ENCODE measurements around the gene CACNB4. TPM values are rescaled to one million over a fixed set of nuclear protein-coding genes. Genes with fewer than 3 reads are reported as not detected.

CACNB4 gene
- total and polyA plus RNA-seq, 10 of the 15 experiments (the other 5 are each of a cell fraction or from before 2014, with no cell fraction given), result 2.0 to 21.6 (median 9.3) TPM

- TF ChIP-seq POLR2AphosphoS5 (IDR thresholded peaks at IDR 0.05; ENCODE audit: low read length), result no peak
- no peak for TF ChIP-seq RFX5 (IDR thresholded peaks at IDR 0.05; ENCODE audit: low read depth, low read length)
Measured at GRCh38 chr2:152063325-152063924, 35.4 kb downstream of the CACNB4 start (continued).

- WGBS (ENCODE audit: insufficient coverage, insufficient replicate concordance, low lambda C conversion rate, missing lambda C conversion rate), result 32% methylated on average over 7 of the region's 7 CpGs
- H3K4me3 ChIP-seq, result no peak overlapping the region
- peaks cover 4% of the 10 kb centered on the region; the same call in 2 of the 3 replicates for H3K9me3 ChIP-seq (replicated peaks; ENCODE audit: control insufficient read depth, insufficient read depth, low read length)
- no peaks in the 10 kb centered on the region for H4K20me1 ChIP-seq (ENCODE audit: control insufficient read depth, insufficient read depth)
- ChIA-PET POLR2A (no interaction called here), CTCF (interaction anchor here (0.8 to 2.2 kb wide), 5 partner anchors 10 to 105 kb away, joined by 3 to 7 read pairs (median 3); no protein-coding TSS in a partner anchor), SMC1A (ENCODE audit: uncharacterized antibody, unreplicated experiment) (interaction anchor here (1.0 to 1.9 kb wide), 7 partner anchors 9 to 113 kb away, joined by 3 to 7 read pairs (median 3); no protein-coding TSS in a partner anchor), RAD21 (ENCODE audit: unreplicated experiment) (interaction anchor here (1.2 to 2.0 kb wide), 2 partner anchors 13 to 16 kb away, joined by 3 to 5 read pairs; no protein-coding TSS in a partner anchor)
- no peak overlapping the region for H3K27ac ChIP-seq (ENCODE audit: control insufficient read depth, insufficient read depth)
- ATAC-seq, result peak; percentile 91
- no peaks in the 10 kb centered on the region for H3K27me3 ChIP-seq (replicated peaks in 1 of 2; ENCODE audit: control insufficient read depth in 2 of 2, insufficient read depth in 2 of 2, low read length in 1 of 2)
- no TSS peak for BruUV-seq (replicated peaks)
- peak overlapping the region; percentile 31 for H3K4me2 ChIP-seq (ENCODE audit: control insufficient read depth, insufficient read depth)
- intact Hi-C loops (cut with micrococcal nuclease; ENCODE audit: unreplicated experiment) (no loop called here), in situ Hi-C loops (cut with MboI) (no loop called here)
- no peak for FAIRE-seq
- DNase-seq (ENCODE audit: low read depth, low spot score), result no peak
- no peak overlapping the region for H3K9ac ChIP-seq (ENCODE audit: control insufficient read depth, insufficient read depth, low read length)
- H3K36me3 ChIP-seq (ENCODE audit: control insufficient read depth in 2 of 2, insufficient read depth in 2 of 2, low read length in 1 of 2), result no peaks in the 10 kb centered on the region
- H3K79me2 ChIP-seq (ENCODE audit: control insufficient read depth, insufficient read depth, low read length), result no peaks in the 10 kb centered on the region
- H3K4me1 ChIP-seq (ENCODE audit: control insufficient read depth, insufficient read depth, low read length), result 0 out of 2 replicates have a peak, but pooled peaks cover 6% of the 10 kb centered on the region
- H2AFZ ChIP-seq (ENCODE audit: control insufficient read depth, low read depth, low read length), result peak overlapping the region; percentile 67
- no peak for TF ChIP-seq TCF12 (IDR thresholded peaks at IDR 0.05; ENCODE audit: low read depth, low read length)
- TF ChIP-seq ZZZ3 (IDR thresholded peaks at IDR 0.05; ENCODE audit: control insufficient read depth, insufficient read length, low read depth), result no peak
- no peak for TF ChIP-seq CBX3 (IDR thresholded peaks at IDR 0.05; ENCODE audit: borderline replicate concordance, low read depth)
- TF ChIP-seq MLLT1 (IDR thresholded peaks at IDR 0.05), result no peak
- TF ChIP-seq SMAD5 (IDR thresholded peaks at IDR 0.05; ENCODE audit: low read depth), result no peak
- TF ChIP-seq ASH2L (IDR thresholded peaks at IDR 0.05; ENCODE audit: borderline replicate concordance, low read depth), result no peak
- peak; percentile 81 for TF ChIP-seq EED (IDR thresholded peaks at IDR 0.05; ENCODE audit: low read depth)
- TF ChIP-seq SUPT20H (IDR thresholded peaks at IDR 0.05; ENCODE audit: borderline replicate concordance, control insufficient read depth, low read depth, low read length), result no peak
- no peak for TF ChIP-seq NKRF (conservative IDR thresholded peaks at IDR 0.05)
- peak; percentile 53; the same call in 1 of the 2 replicates for TF ChIP-seq PAX5 (IDR thresholded peaks at IDR 0.05; ENCODE audit: borderline replicate concordance, low read depth, low read length)
- no peak for TF ChIP-seq BCL3 (IDR thresholded peaks at IDR 0.05; ENCODE audit: borderline replicate concordance, insufficient read depth, low read depth, low read length, poor library complexity, severe bottlenecking)
- TF ChIP-seq CREM (IDR thresholded peaks at IDR 0.05; ENCODE audit: low read depth), result peak; percentile 28; the same call in 1 of the 2 replicates
- peak; percentile 33; the same call in 1 of the 2 replicates for TF ChIP-seq MTA2 (IDR thresholded peaks at IDR 0.05; ENCODE audit: low read depth)
Measured at GRCh38 chr2:152062125-152063091, 36.4 kb downstream of the CACNB4 start.
